Measurements from ENCODE around the gene MYH6.

MYH6 gene

DNA sequence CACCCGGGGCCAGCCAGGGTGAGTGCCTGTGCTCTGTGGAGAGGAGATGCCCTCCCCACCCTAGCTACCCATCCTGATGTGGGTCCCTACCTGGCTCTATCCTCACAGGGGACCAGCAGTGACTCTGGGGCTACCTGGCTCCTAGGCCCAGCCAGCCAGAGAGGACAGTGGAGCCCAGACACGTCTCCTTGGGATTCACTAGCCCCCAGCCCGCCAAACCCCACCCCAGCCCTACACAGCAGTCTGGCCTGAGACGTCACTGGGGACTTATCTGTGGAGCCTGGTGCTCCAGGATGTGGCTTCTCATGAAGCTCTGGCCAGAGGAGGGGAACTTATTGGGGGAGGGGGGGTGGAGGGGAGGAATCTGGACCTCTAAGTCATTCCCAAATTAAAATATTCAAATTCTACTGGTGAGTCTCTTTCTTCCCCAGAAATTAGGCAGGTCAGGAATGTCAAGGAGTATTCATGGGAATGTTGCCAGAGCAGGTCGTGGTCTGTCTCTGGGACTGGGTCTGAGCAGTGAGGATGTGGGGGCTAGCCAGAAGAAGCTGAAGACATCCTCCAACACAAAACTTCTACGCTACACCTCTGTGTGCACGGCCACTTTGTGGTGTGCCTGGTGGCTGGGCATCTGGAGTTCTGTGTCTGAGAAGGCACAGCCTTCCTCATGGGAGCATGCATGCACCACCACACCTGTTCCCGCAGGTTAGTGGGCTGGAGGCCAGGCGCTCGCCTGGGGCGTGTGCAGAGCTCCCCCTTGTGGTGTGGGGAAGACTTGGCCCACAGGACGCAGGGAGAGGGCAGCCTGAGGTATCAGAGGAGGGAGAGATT lies 28.5 kb downstream of the MYH6 start:
- in situ Hi-C loops (cut with HindIII; ENCODE audit: low sequenced_read_pairs) = no loop called here

DNA sequence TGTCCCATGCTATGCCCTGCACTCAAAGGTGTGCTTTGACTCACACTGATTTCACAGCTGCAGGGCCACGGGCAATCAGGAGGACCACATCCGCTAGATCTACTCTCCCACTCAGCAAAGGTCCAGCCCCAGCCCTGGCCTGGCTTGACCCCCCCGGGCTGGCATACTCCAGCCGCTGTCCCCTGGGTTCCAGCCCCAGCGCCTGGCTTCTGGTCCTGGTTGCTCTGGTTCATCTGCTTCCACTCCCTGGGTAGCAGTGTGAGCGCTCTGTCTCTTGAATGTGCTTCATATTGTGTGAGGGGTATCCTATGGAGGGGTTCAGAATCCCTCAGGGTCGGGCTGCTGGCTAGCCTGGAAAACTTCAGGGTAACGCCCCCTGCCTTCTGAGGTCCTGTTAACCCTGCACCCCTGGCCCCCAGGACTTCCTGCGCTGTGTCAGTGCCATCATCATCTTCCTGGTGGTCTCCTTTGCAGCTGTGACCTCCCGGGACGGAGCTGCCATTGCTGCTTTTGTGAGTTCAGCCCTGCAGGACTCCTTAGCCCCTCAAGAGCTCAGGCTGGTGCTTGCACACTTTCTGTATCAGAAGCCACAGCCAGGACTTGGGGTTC lies 29.4 kb downstream of the MYH6 start:
- in situ Hi-C loops (cut with HindIII; ENCODE audit: low sequenced_read_pairs) = no loop called here

DNA sequence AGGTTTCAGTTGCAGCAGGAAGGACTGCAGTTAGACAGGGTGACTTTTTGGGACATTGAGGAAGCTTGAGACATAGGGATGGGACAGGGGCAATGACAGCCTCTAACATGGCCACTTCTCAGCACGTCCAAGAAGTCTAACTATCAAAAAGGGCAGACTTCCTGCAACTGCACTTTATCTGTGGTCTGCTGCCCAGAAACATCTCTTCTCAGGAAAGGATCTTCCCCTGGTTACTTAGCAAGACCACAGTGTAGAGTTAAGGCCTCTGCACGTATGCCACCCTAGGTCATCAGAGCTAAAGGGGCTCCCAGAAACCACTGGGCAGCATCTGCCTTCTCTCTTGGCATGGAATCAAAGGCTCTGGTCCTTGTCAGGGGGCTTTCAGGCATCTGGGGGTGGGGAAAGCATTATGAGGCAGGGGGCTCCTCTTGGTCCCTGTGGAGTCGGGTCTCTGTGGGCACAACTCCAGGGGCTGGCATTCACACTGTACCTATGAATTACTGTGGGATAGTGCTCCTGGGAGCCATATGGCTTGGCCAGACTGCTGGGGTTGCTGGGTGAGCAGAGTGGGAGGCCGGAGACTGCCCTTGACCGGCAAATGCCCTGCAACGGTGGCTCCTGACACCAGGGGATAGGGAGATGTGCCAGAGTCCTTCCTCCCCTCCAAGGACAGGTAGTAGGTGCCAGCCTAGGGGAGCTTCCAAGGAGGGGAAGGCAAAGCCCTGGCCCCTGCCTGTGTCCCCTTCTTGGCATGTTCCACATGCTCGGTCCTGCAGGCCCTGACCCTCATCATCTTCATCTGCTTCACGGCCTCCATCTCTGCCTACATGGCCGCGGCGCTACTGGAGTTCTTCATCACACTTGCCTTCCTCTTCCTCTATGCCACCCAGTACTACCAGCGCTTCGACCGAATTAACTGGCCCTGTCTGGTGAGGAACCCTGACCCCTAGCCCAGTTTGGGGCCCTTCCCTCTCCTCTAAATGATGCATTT lies 30.2 kb downstream of the MYH6 start:
- in situ Hi-C loops (cut with HindIII; ENCODE audit: low sequenced_read_pairs) = no loop called here

DNA sequence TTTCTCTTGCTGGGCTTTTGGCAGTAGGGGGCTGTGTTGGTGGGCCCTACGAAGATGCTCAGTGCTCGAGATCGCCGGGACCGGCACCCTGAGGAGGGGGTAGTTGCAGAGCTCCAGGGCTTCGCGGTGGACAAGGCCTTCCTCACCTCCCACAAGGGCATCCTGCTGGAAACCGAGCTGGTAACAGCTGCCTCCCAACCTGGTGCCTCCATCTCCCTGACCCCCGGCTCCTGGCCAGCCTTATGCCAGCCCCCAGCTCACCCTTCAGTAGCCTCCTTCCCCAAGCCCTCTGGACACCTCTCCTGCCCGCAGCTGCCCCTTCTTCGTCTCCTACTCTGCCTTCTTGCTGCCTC lies 30.9 kb downstream of the MYH6 start:
- in situ Hi-C loops (cut with HindIII; ENCODE audit: low sequenced_read_pairs) = no loop called here

DNA sequence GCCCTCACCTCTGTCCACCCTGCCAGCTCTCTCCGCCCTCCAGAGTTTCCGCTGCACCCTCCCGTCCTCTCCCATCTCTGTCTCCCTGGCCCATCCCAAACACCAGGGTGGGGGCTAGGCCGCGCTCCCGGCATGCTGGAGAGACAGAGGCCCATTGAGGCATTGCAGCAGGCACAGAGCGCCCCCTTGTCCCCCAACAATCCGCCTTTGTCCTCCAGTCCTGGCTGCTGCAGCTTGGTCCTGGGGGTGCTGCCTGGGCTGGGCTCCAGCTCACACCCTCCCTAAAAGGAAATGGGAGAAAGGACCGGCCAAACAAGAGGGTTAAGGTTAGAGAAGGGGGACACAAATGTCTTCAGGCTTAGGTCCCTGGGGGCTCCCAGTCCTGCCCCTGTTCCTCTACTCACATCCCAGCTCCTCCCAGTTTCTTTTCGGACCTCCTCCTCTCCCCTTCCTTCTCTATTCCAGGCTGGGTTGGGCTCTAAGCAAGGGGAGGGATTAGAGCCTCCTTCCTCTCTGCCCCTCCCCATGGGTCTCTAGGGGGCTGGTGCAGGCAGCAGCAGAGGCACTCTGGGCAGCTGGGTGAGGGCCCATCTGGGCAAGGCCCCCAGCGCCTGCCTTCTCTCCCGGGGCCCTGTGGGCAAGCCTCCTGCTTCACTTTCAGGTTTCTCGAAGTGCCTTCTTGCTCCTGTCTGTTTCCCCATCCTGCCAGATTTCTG lies 31.4 kb downstream of the MYH6 start, which contains the start of gene CMTM5:
CMTM5 (plus strand) TSS at position 565 of the 716 bp plus-strand sequence. CDS start 206 bp downstream, outside the sequence.
- in situ Hi-C loops (cut with HindIII; ENCODE audit: low sequenced_read_pairs) = no loop called here

DNA sequence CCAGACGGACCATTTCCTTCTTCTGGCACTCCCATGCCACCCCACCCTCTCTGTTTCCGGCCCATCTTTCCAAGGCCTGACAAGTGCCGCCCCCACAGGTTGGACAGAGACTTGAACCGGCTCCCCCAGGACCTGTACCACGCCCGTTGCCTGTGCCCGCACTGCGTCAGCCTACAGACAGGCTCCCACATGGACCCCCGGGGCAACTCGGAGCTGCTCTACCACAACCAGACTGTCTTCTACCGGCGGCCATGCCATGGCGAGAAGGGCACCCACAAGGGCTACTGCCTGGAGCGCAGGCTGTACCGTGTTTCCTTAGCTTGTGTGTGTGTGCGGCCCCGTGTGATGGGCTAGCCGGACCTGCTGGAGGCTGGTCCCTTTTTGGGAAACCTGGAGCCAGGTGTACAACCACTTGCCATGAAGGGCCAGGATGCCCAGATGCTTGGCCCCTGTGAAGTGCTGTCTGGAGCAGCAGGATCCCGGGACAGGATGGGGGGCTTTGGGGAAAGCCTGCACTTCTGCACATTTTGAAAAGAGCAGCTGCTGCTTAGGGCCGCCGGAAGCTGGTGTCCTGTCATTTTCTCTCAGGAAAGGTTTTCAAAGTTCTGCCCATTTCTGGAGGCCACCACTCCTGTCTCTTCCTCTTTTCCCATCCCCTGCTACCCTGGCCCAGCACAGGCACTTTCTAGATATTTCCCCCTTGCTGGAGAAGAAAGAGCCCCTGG lies 32.4 kb downstream of the MYH6 start:
- in situ Hi-C loops (cut with HindIII; ENCODE audit: low sequenced_read_pairs) = no loop called here

DNA sequence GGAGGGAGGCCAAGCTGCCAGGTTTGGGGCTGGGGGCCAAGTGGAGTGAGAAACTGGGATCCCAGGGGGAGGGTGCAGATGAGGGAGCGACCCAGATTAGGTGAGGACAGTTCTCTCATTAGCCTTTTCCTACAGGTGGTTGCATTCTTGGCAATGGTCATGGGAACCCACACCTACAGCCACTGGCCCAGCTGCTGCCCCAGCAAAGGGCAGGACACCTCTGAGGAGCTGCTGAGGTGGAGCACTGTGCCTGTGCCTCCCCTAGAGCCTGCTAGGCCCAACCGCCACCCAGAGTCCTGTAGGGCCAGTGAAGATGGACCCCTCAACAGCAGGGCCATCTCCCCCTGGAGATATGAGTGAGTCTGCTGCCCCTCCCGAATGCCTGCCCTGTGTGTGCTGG lies 35.0 kb downstream of the MYH6 start:
- in situ Hi-C loops (cut with HindIII; ENCODE audit: low sequenced_read_pairs) = no loop called here

DNA sequence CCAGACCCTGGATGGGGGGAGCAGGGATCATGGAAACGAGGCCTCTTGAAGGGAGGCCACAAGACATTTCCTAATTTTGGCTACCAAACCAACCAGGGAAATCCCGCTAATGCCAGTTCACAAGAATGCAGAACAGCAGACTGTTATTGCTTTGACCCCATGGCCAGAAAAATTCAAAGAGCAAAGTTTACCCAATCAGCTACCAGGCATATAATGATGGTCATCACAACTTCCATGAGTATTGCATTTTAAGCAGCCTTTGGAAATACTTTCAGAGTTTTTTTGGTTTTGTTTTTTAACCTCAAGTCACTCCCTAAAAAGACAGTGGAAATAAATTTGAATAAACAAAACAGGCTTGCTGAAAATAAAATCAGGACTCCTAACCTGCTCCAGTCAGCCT lies 35.6 kb downstream of the MYH6 start, which contains the start of gene IL25:
IL25 (plus strand) TSS at position 301 of the 400 bp plus-strand sequence.
- in situ Hi-C loops (cut with HindIII; ENCODE audit: low sequenced_read_pairs) = no loop called here

DNA sequence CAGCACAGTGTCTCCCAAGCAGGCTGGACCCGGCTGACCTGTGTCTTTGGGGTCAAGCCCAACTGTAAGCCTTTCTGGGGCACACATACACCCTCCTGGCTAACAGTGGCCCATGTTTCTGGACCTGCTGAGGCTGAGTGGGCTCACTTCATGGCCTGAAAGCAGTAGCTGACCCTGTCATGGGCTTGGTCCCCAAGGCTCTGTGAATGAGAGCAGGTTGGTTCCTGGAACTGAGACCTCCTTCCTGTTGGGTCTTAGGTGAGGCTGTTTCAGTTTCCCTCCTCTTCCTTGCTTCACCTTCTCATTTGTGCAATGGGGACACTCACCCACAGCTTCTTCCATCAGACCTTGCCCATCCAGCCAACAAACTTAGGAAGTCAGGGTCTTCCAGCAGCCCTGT lies 36.2 kb downstream of the MYH6 start:
- in situ Hi-C loops (cut with HindIII; ENCODE audit: low sequenced_read_pairs) = no loop called here

DNA sequence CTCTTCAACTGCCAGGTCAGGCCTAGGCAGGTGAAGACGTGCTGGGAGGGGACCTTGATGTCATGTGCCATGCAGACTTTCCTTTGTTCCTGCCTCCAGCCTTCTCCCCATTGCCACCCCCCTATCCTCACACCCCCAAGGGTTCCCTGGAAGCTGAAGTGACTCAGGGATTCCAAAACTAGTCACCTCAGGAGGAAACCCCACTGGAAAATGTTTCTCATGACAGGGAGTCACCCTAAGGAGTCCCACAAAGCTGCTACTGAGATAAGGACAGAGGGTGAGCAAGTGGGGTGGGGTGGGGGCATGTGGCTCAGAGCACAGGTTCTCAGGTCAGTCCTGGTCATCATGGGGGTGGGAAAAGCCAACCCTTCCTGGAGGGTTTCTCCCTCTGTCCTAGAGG lies 37.9 kb downstream of the MYH6 start:
- in situ Hi-C loops (cut with HindIII; ENCODE audit: low sequenced_read_pairs) = no loop called here

DNA sequence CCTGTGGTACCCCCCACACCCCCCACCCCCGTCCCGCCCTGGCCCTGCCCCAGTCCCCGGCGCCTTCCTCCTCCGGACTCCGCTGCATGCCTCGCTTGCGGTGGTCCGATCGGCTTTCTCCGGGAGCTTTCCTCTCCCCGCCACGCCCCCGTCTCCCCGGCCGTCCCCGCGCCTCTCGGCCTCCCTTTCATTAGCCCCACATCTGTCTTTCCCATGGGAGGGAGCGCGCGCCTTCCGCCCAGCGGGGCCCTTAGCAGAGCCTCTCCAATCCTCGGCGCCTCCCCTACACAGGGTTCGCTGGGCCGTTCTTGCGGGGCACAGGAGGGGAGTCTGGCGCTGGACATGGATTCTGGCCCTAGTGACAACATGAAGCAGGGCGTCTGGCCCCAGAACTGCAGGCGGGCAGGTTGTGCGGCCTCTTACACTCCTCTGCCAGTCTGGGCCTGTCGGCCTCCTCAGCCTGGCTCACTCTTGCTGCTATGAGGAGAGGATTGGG lies 41.6 kb downstream of the MYH6 start:
- in situ Hi-C loops (cut with HindIII; ENCODE audit: low sequenced_read_pairs) = no loop called here

DNA sequence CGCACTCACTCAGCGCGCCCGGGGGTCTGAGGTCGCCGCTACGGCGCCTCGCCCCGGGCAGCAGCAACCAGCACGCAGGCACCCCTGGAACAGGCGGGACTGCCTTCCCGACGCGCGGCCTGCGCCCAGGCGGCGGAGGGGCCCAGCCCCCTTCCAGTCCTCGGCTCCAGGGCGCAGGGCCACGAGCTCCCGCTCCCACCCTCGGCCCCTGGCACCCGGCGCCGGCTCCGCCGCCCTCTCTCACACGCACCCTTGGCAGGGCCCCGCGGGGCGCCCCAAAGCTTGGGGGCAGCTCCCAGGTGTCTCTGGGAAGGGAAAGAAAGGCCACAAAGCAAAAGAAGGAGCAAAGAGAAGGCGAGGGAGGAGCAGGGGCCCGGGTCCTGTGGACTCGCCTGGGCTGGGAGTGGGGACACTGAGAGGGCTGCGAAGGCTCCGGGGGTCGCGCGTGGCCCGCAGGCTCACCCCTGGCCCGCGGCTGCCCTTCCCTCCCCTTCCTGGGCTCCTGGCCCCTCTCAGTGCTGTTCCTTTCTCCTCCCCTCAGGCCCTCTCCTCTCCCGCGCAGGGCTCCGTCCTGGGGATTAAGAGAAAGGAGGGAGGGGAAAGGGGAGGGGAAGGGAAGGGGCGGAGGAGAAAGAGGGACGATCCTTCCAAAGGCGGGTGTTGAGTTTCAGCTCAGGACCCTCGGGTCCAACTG lies 42.2 kb downstream of the MYH6 start:
- in situ Hi-C loops (cut with HindIII; ENCODE audit: low sequenced_read_pairs) = no loop called here

DNA sequence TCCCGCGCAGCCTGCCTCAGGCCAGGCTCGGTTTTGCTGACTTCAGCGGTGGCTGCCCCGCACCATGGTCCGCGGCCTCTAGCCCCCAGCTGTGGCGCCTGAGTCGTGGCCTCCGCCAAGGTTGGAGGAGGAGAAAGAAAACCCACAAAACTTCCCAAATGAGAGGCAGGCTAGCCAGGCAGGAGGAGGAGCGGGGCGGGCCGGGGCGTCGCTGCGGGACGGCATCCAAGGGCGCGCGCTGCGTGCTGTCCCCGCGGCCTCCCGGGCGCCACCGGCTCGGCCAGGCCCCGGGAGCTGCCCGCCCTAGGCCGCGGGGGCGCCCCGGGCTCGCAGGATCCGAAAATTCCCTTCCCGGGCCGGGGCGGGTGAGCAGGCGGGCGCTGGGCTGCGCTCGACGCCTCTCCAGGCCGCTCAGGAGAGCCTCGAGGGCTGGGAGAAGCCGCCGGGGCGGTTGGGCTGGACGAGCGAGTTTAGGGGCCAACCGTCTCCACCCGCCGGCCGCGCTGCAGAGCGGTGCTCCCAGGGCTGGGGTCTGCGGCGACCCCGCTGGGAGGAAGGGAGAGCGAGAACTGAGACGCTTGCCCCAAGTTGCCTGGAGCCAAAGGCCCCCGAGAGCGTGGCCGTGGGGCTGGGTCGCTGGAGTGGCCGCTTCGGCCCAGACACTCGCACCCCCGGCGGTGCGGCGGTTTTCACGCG lies 42.9 kb downstream of the MYH6 start, which contains the start of gene EFS:
EFS (minus strand) TSS at position 137 of the 696 bp plus-strand sequence. CDS start 147 bp downstream, outside the sequence.
- in situ Hi-C loops (cut with HindIII; ENCODE audit: low sequenced_read_pairs) = no loop called here

DNA sequence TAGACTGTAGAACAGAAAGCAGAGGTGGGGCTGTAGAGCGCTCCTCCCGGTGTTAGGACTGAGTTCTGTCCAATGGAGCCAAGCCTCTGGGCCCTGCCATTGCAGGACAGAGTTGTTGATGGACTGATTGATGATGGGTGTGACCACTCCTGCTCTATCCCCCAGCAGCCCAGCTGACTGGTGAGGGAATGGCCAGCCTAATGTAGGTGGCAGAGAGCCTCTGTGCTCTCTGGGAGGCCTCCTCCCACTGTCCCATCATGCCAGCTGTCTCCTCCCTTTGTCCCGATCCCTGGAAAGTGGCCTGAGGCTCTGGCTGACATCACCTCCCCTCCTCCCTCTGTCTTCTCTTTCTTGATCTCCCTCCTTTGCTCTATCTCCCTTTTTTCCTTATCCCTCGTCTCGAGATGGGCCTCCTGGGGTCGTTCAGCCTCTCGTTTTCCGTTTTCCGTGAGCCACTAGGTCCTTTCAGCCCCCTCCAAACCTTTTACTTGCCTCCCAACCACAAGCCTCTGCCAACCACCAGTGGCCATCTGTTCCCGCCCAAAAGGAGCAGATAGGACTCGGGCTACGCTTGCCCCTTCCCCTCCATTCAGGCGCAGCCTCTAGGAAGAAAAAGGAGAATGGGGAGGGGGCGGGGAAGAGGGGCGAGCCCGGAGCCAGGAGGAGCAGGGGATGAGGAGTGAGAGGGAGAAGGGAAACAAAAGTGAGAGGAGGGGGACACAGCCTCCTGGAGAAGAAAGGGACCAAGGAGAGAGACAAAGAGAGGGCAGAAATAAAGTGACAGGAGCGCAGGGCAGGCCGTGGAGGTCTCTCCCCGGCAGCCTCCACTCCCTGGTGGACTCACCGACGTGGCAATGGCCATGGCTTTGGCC lies 43.7 kb downstream of the MYH6 start:
- in situ Hi-C loops (cut with HindIII; ENCODE audit: low sequenced_read_pairs) = no loop called here

DNA sequence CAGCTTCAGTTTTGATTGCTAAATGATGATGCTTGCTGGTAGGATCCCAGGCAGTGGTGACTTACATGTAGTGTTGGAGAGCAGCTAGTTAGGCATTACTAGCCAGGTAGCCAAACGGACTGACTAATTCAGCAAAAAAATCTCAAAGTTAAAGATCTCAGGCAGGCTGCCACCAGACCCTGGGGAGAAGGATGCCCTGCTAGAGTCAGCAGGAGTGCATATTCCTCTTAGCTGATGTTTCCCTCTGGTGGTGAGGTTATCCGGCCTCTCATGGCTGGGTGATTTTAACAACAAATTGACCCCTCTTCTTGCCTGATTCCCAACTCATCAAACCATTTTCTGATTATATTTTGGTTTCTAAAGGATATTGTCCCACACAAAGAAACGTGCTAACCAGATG lies 45.9 kb downstream of the MYH6 start:
- in situ Hi-C loops (cut with HindIII; ENCODE audit: low sequenced_read_pairs) = no loop called here

DNA sequence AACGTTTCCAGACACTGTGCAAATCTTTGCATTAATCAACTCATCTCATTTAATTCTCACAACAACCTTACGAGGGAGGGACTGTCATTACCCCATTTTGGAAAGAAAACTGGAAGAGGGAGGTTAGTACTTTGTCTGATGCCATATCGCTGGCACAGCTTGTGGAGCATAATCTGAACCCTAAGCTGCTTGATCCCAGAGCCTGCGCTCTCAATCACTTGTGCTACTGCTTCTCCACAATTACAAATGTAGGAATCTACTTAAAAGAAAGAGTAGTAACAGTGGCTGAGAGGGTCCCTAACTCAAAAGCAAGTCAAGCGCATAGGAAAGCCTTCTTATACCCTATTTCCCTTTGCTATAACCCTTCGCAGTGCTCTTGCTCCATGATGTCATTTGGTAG lies 46.3 kb downstream of the MYH6 start:
- in situ Hi-C loops (cut with HindIII; ENCODE audit: low sequenced_read_pairs) = no loop called here

DNA sequence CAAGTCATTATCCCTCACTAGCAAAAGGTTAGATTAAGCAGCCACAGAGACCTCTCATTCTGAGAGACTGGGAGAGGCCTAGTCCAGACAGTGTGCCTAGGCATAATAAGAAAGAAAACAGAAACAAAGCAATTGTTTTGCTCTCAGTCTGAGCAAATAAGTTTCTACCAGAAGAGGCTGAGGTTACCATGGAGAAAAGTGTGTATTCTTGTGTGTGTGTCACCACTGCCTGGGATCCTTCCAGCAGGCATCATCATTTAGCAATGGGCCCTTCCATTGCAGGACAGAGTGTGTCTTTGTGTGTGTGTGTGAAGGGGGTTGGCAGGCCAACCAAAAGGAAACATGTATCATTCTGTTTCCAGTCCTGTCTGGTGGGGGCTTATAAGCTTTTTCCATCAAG lies 46.8 kb downstream of the MYH6 start:
- in situ Hi-C loops (cut with HindIII; ENCODE audit: low sequenced_read_pairs) = no loop called here

DNA sequence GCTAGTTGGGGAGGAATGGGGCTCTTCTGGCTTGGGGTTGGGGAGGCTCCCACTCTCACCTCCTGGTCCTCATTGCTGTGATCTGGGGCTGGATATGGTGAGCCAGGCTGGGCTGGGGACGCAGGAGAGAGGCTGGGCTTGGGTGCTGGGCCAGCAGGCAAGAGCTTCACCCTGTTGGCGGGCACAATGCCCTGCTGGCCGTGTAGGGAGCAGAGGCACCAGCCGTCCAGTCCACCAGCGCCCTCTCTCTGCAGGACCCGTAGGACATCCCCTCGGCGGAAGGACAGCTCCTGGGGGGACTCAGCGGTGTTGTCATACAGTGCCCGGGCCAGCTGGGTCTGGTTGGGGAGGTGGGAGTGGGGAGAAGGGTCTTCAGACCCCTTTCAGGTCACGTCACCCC lies 47.6 kb downstream of the MYH6 start:
- in situ Hi-C loops (cut with HindIII; ENCODE audit: low sequenced_read_pairs) = no loop called here

All from DLD1 (cell line).